ENCODE results near the gene ZNF407.

ZNF407 gene

GRCh38 chr18:75060185-75060584 lies 462.5 kb downstream of the ZNF407 start:
- H3K9me3 ChIP-seq (ENCODE audit: insufficient read depth, low read length, severe bottlenecking), result no peaks in the 10 kb centered on the region
- H3K79me2 ChIP-seq (ENCODE audit: insufficient read depth, low read length), result no peaks in the 10 kb centered on the region
- no peak overlapping the region for H3K4me3 ChIP-seq (ENCODE audit: low read depth in 1 of 2, low read length in 2 of 2)
- no peaks in the 10 kb centered on the region for H4K20me1 ChIP-seq (ENCODE audit: insufficient read depth, low read length)
- H3K27me3 ChIP-seq (ENCODE audit: insufficient read depth, low read length, poor library complexity), result no peaks in the 10 kb centered on the region
- TF ChIP-seq CTCF (IDR thresholded peaks at IDR 0.05; ENCODE audit: borderline replicate concordance, extremely low read depth, low read length, poor library complexity, severe bottlenecking) (no peak), EZH2 (IDR thresholded peaks at IDR 0.05; ENCODE audit: borderline replicate concordance, low read depth, low read length, severe bottlenecking) (no peak)
- H2AFZ ChIP-seq (ENCODE audit: low read depth, low read length), result no peak overlapping the region
- no peak overlapping the region for H3K27ac ChIP-seq (ENCODE audit: low read length)
- no peaks in the 10 kb centered on the region for H3K4me1 ChIP-seq (ENCODE audit: insufficient read depth, low read length)
- no peak overlapping the region for H3K4me2 ChIP-seq (ENCODE audit: insufficient read depth, low read length)
- ATAC-seq (ENCODE audit: insufficient read depth, low read depth), result no peak
- no peak overlapping the region for H3K9ac ChIP-seq (ENCODE audit: low read depth, low read length)
- DNase-seq, result no peak
- peaks cover 14% of the 10 kb centered on the region; the same call in 1 of the 2 replicates for H3K36me3 ChIP-seq (ENCODE audit: insufficient read depth, low read length)

- Histone ChIP-seq H3K4me2 (ENCODE audit: insufficient read depth, low read length) (no peak overlapping the region), H3K27me3 (ENCODE audit: insufficient read depth, low read length, poor library complexity) (no peaks in the 10 kb centered on the region), H3K9ac (ENCODE audit: low read depth, low read length) (no peak overlapping the region), H2AFZ (ENCODE audit: low read depth, low read length) (no peak overlapping the region), H3K79me2 (ENCODE audit: insufficient read depth, low read length) (no peaks in the 10 kb centered on the region), H3K36me3 (ENCODE audit: insufficient read depth, low read length) (peaks cover 14% of the 10 kb centered on the region; the same call in 1 of the 2 replicates), H3K4me3 (ENCODE audit: low read depth in 1 of 2, low read length in 2 of 2) (no peak overlapping the region), H4K20me1 (ENCODE audit: insufficient read depth, low read length) (no peaks in the 10 kb centered on the region), H3K4me1 (ENCODE audit: insufficient read depth, low read length) (no peaks in the 10 kb centered on the region), H3K27ac (ENCODE audit: low read length) (no peak overlapping the region), H3K9me3 (ENCODE audit: insufficient read depth, low read length, severe bottlenecking) (no peaks in the 10 kb centered on the region)
- no peak for DNase-seq
- no peak for TF ChIP-seq EZH2 (IDR thresholded peaks at IDR 0.05; ENCODE audit: borderline replicate concordance, low read depth, low read length, severe bottlenecking)
- no peak for TF ChIP-seq CTCF (IDR thresholded peaks at IDR 0.05; ENCODE audit: borderline replicate concordance, extremely low read depth, low read length, poor library complexity, severe bottlenecking)
- ATAC-seq (ENCODE audit: insufficient read depth, low read depth), result no peak
These were observed 464.7 kb downstream of the ZNF407 start for GRCh38 chr18:75062297-75062886.

GRCh38 chr18:75063196-75063595 lies 465.5 kb downstream of the ZNF407 start:
- Histone ChIP-seq H3K4me2 (ENCODE audit: insufficient read depth, low read length) (no peak overlapping the region), H3K27ac (ENCODE audit: low read length) (no peak overlapping the region), H3K4me1 (ENCODE audit: insufficient read depth, low read length) (no peaks in the 10 kb centered on the region), H3K4me3 (ENCODE audit: low read depth in 1 of 2, low read length in 2 of 2) (no peak overlapping the region), H3K9ac (ENCODE audit: low read depth, low read length) (no peak overlapping the region), H2AFZ (ENCODE audit: low read depth, low read length) (no peak overlapping the region), H4K20me1 (ENCODE audit: insufficient read depth, low read length) (no peaks in the 10 kb centered on the region), H3K79me2 (ENCODE audit: insufficient read depth, low read length) (no peaks in the 10 kb centered on the region), H3K9me3 (ENCODE audit: insufficient read depth, low read length, severe bottlenecking) (no peaks in the 10 kb centered on the region), H3K27me3 (ENCODE audit: insufficient read depth, low read length, poor library complexity) (no peaks in the 10 kb centered on the region), H3K36me3 (ENCODE audit: insufficient read depth, low read length) (peaks cover 14% of the 10 kb centered on the region; the same call in 1 of the 2 replicates)
- ATAC-seq (ENCODE audit: insufficient read depth, low read depth) (no peak), DNase-seq (no peak)
- no peak for TF ChIP-seq CTCF (IDR thresholded peaks at IDR 0.05; ENCODE audit: borderline replicate concordance, extremely low read depth, low read length, poor library complexity, severe bottlenecking)
- no peak for TF ChIP-seq EZH2 (IDR thresholded peaks at IDR 0.05; ENCODE audit: borderline replicate concordance, low read depth, low read length, severe bottlenecking)

Measured in DND-41 (cell line).